Activated naive CD8-positive, alpha-beta T cell treated with anti-CD3 and anti-CD28 coated beads, Interleukin-2, amount 50 U/mL, for 24 hours (primary cell): Measurements from ENCODE around the gene LDLRAD4.

ENCODE experiments used
- ATAC-seq: fragments of 150-1000 bp; cut with Tn5 transposase; one replicate; pipeline ENCODE4 v1.10.0; 2021
- DNase-seq: peaks from one replicate; pipeline ENCODE4 v3.0.0; 2021
- H3K27ac Mint-ChIP-seq: one replicate; pipeline ENCODE4 v1.8.0; 2021; ENCODE audit warnings: mild to moderate bottlenecking, mixed read lengths
- H3K27me3 Mint-ChIP-seq: one replicate; pipeline ENCODE4 v1.8.0; 2021; ENCODE audit warnings: mixed read lengths
- H3K36me3 Mint-ChIP-seq: one replicate; pipeline ENCODE4 v1.8.0; 2021; ENCODE audit warnings: low read depth, mixed read lengths
- H3K4me1 Mint-ChIP-seq: one replicate; pipeline ENCODE4 v1.8.0; 2021; ENCODE audit warnings: mixed read lengths
- H3K4me3 Mint-ChIP-seq: one replicate; pipeline ENCODE4 v1.8.0; 2021; ENCODE audit warnings: mild to moderate bottlenecking, moderate library complexity, mixed read lengths
- H3K9me3 Mint-ChIP-seq: one replicate; pipeline ENCODE4 v1.8.0; 2021; ENCODE audit warnings: mixed read lengths

Gene LDLRAD4

DNA sequence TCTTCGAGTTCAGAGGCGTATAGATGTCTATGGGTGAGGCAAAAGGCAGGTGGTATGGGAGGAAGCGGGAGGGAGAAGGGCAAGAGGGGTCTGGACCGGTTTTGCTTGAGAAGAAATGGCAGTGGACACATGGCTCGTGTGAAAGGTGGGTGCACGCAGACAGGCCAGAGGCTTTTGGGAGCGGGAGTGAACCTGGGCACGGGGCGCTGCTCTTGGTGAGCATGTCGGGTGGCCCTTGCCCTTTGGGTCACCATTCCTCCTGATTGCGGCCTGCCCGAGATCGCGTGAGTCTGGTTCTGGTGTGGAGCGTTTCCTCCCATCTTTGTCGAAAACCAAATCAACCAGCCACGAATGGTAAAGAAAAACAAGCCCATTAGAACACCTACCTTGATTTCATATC lies 12.6 kb downstream of the LDLRAD4 start:
- H3K9me3 Mint-ChIP-seq = no peaks in the 10 kb centered on the region
- no peak for DNase-seq
- no peaks in the 10 kb centered on the region for H3K36me3 Mint-ChIP-seq
- no peak overlapping the region for H3K4me3 Mint-ChIP-seq
- no peak overlapping the region for H3K27ac Mint-ChIP-seq
- ATAC-seq = no peak
- H3K4me1 Mint-ChIP-seq = no peaks in the 10 kb centered on the region
- no peaks in the 10 kb centered on the region for H3K27me3 Mint-ChIP-seq

DNA sequence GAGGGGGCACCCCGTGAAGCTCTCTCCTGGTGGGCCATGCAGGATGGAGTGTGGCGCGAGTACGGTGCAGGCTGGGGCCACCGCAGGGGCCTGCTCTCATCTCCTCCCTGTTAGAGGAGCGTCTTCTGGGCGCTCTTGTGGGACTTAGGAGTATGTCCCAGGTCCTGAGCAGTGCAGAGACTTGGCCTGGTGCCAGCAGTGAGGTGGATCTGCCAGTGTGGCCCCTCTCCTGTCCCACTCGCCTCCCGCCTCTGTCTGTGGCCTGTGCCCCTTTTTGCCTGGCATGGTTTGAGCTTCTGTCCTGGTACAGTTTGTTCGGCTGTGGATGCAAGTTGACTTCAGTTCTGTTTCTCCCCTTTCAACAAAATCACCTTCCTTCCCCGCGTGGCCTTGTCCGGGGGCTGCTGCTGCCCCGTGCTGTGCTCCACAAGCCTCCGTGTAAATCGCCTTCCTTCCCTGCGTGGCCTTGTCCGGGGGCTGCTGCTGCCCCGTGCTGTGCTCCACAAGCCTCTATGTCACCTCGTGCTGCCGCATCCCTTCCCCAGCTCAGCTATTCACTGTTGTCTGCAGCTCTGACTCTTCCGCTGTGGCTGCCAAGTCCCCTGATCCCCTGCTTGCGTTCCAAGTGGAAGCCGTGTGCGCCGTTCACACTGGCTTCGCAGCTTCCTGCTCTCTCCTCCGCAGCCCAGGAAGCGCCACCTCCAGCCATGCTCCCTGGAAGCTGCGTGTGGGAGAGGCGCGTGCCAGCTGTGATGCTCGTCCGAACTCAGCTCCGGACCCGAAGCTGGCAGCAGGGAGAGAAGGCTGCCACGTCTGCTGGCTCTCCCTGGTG lies 13.7 kb downstream of the LDLRAD4 start:
- ATAC-seq (no peak), DNase-seq (no peak)
- no peaks in the 10 kb centered on the region for H3K36me3 Mint-ChIP-seq
- H3K27me3 Mint-ChIP-seq = no peaks in the 10 kb centered on the region
- H3K27ac Mint-ChIP-seq = no peak overlapping the region
- H3K4me1 Mint-ChIP-seq = no peaks in the 10 kb centered on the region
- H3K9me3 Mint-ChIP-seq = no peaks in the 10 kb centered on the region
- H3K4me3 Mint-ChIP-seq = no peak overlapping the region

GRCh38 chr18:13232971-13233786 lies 14.6 kb downstream of the LDLRAD4 start:
- DNase-seq (no peak), ATAC-seq (no peak)
- Mint-ChIP-seq H3K4me3 (no peak overlapping the region), H3K4me1 (no peaks in the 10 kb centered on the region), H3K27me3 (no peaks in the 10 kb centered on the region), H3K36me3 (no peaks in the 10 kb centered on the region), H3K9me3 (no peaks in the 10 kb centered on the region), H3K27ac (no peak overlapping the region)

DNA sequence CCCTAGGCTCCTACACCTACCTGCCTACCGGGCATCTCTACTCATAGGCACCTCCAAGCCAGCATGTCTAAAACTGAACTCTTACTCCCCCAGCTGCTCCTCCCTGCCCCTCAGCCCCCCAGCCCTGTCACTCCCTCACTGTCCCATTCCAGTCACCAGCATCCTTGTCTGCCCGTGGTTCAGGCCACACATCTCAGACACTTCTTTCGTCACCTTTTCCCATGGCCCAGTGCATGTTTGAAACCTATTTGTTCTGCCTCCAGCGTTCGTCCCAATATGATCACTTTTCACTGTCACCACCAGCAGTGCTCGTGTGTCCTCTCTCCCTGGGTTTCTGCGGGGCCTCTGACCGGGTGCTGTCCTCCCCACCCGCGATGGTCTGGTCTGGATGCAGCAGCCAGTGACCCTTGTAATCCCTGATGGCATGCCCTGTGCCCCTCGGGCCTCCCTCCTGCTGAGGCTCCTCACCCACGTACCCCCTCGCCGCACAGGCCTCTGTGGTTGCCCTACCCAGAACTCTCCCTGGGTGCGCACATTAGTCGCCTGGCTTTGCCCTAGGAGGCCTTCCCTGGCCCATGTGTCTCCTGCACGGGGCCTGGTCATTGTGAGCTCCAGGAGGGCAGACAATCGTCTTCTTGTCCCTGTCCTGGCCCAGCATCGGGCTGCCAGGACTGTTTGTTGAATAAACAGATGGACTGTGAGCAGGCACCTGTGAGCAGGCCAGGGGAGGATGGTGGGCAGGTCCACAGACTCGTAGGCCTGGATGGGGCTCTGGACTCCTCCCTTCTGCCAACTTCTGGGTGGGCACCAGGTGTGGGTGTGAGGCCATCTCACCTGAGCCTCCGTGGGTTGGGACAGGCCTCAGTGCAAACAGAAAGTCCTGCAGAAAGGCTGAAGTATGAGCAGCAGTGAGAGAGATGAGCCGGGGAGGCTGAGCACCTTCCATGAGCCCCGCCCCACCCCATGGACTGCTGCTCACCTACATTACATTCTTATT lies 15.5 kb downstream of the LDLRAD4 start:
- DNase-seq = no peak
- Mint-ChIP-seq H3K27ac (no peak overlapping the region), H3K9me3 (no peaks in the 10 kb centered on the region), H3K36me3 (no peaks in the 10 kb centered on the region), H3K4me1 (no peaks in the 10 kb centered on the region), H3K27me3 (no peaks in the 10 kb centered on the region), H3K4me3 (no peak overlapping the region)
- no peak for ATAC-seq

DNA sequence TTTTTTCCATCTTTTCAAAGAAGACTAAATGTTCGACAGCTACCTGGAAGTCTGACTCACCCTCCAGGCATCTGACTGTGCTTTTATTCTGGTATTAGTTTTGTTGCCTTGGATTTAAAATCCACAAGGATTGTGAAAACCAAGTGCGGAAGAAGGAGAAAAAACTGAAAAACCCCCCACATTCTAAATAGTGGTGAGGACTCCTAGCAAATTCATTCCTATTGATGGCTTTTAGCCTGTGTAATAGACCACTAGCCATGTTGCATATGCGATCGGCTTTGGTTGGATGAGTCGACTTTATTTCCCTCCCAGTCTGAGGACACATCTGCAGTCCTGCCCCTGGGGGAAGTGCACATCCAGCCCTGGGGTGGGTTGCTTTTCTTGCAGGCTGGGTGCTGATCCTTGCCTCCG lies 16.9 kb downstream of the LDLRAD4 start:
- H3K36me3 Mint-ChIP-seq = no peaks in the 10 kb centered on the region
- H3K27me3 Mint-ChIP-seq = no peaks in the 10 kb centered on the region
- no peak for ATAC-seq
- DNase-seq = no peak
- H3K27ac Mint-ChIP-seq = no peak overlapping the region
- no peaks in the 10 kb centered on the region for H3K9me3 Mint-ChIP-seq
- no peak overlapping the region for H3K4me3 Mint-ChIP-seq
- no peaks in the 10 kb centered on the region for H3K4me1 Mint-ChIP-seq

GRCh38 chr18:13235981-13236380 lies 17.4 kb downstream of the LDLRAD4 start:
- Mint-ChIP-seq H3K4me3 (no peak overlapping the region), H3K36me3 (no peaks in the 10 kb centered on the region), H3K27me3 (no peaks in the 10 kb centered on the region), H3K4me1 (no peaks in the 10 kb centered on the region), H3K9me3 (no peaks in the 10 kb centered on the region), H3K27ac (no peak overlapping the region)
- DNase-seq (no peak), ATAC-seq (no peak)

DNA sequence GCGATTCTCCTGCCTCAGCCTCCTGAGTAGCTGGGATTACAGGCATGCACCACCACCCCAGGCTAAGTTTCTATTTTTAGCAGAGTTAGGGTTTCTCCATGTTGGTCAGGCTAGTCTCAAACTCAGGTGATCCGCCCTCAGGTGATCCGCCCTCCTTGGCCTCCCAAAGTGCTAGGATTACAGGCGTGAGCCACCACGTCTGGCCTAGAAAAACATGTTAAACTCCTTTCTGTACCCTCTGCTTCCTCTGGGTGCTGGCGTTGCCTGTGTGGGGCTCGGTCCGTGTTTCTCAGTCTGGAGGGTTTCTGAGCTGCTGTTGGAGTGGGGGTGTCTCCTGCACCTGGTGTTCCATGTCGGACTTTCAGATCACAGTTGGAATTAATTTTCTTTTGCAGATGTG lies 17.9 kb downstream of the LDLRAD4 start:
- H3K27ac Mint-ChIP-seq = no peak overlapping the region
- no peaks in the 10 kb centered on the region for H3K27me3 Mint-ChIP-seq
- DNase-seq = no peak
- H3K4me1 Mint-ChIP-seq = no peaks in the 10 kb centered on the region
- no peaks in the 10 kb centered on the region for H3K9me3 Mint-ChIP-seq
- no peaks in the 10 kb centered on the region for H3K36me3 Mint-ChIP-seq
- no peak overlapping the region for H3K4me3 Mint-ChIP-seq
- no peak for ATAC-seq

DNA sequence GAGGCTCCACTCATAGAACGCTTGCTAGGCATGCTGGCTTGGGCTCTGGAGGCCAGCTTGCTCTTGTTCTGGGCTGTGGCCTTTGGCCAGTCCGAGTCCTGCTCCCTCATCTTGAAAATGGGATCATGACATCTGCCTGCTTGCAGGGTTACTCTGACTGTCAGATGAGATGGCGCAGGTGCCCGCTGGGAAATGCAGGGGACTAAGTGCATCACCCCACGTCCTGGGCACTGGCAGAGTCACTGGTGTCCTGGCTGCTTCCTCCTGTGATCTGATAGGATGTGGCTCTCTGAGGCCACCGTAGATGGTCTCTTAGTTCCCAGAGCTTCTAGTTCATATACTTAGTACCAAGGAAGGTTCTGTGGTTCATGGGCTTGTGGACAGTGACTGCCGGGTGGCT lies 18.5 kb downstream of the LDLRAD4 start:
- Mint-ChIP-seq H3K27ac (no peak overlapping the region), H3K4me3 (no peak overlapping the region), H3K27me3 (no peaks in the 10 kb centered on the region), H3K4me1 (no peaks in the 10 kb centered on the region), H3K9me3 (no peaks in the 10 kb centered on the region), H3K36me3 (no peaks in the 10 kb centered on the region)
- DNase-seq (no peak), ATAC-seq (no peak)

DNA sequence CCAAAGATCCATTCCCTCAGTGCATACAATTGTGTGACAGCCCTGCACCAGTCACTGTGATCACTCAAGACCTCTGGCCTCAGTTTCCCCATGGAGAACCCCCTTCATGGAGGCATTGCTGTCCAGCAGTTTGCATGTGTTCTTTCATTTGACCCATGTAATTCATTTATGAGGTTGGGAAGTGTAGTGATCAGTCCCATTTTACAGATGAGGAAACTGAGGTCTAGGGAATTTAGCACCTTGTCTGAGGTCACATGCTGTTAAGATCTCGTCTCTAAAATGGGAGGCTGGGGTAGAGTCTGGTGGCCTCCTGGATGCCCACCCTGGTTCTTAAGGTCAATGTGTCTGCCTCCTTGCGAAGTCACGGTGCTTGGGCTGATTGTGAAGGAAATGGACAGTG lies 19.1 kb downstream of the LDLRAD4 start:
- H3K27me3 Mint-ChIP-seq = no peaks in the 10 kb centered on the region
- H3K9me3 Mint-ChIP-seq = no peaks in the 10 kb centered on the region
- H3K4me3 Mint-ChIP-seq = no peak overlapping the region
- no peak for ATAC-seq
- H3K36me3 Mint-ChIP-seq = no peaks in the 10 kb centered on the region
- no peak for DNase-seq
- H3K4me1 Mint-ChIP-seq = no peaks in the 10 kb centered on the region
- H3K27ac Mint-ChIP-seq = no peak overlapping the region

GRCh38 chr18:13239171-13239956 lies 20.8 kb downstream of the LDLRAD4 start:
- H3K4me3 Mint-ChIP-seq = no peak overlapping the region
- no peak for DNase-seq
- H3K27me3 Mint-ChIP-seq = no peaks in the 10 kb centered on the region
- H3K36me3 Mint-ChIP-seq = no peaks in the 10 kb centered on the region
- H3K4me1 Mint-ChIP-seq = no peaks in the 10 kb centered on the region
- H3K9me3 Mint-ChIP-seq = peaks cover 4% of the 10 kb centered on the region
- H3K27ac Mint-ChIP-seq = no peak overlapping the region
- ATAC-seq = no peak

GRCh38 chr18:13240060-13240725 lies 21.6 kb downstream of the LDLRAD4 start:
- ATAC-seq (no peak), DNase-seq (no peak)
- no peaks in the 10 kb centered on the region for H3K36me3 Mint-ChIP-seq
- no peaks in the 10 kb centered on the region for H3K4me1 Mint-ChIP-seq
- no peak overlapping the region for H3K4me3 Mint-ChIP-seq
- H3K27me3 Mint-ChIP-seq = no peaks in the 10 kb centered on the region
- no peak overlapping the region for H3K27ac Mint-ChIP-seq
- peaks cover 5% of the 10 kb centered on the region for H3K9me3 Mint-ChIP-seq

DNA sequence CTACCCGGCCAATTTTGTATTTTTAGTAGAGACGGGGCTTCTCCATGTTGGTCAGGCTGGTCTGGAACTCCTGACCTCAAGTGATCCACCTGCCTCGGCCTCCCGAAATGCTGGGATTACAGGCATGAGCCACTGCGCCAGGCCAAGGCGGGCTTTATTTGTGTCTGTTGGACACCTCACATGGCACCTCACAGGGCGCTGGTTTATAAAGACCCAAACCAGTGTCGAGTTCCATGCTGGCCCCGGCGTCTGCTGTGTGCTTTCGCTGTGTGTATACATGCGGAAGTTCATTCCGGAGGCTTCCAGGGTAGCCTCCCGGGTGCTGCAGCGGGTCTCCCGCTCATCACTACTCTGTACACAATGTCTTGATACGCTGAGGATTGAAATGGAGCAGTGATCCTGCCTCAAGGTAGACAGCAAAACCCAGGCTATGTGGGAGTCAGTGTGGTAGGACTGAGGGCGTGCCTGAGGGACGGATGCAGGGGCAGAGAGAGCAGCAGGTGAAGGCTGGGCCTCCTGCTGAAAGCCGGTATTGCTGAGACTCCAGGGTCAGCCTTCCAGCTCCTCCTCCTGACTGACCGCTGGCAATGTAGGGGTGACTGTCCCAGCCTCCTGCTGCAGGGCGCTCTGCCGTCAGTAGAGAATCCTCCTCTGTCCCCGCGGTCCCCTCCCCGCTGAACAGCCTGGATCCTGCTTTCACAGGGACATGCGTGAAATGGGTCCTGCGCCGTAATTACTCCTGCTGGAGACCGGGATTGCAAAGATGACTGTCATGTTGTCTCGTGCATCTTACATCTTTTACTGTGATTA lies 22.7 kb downstream of the LDLRAD4 start:
- ATAC-seq (no peak), DNase-seq (no peak)
- H3K36me3 Mint-ChIP-seq = no peaks in the 10 kb centered on the region
- no peak overlapping the region for H3K27ac Mint-ChIP-seq
- no peaks in the 10 kb centered on the region for H3K27me3 Mint-ChIP-seq
- H3K9me3 Mint-ChIP-seq = peaks cover 5% of the 10 kb centered on the region
- H3K4me3 Mint-ChIP-seq = no peak overlapping the region
- H3K4me1 Mint-ChIP-seq = no peaks in the 10 kb centered on the region

- Mint-ChIP-seq H3K4me3 (no peak overlapping the region), H3K27ac (no peak overlapping the region), H3K27me3 (no peaks in the 10 kb centered on the region), H3K4me1 (no peaks in the 10 kb centered on the region), H3K36me3 (no peaks in the 10 kb centered on the region), H3K9me3 (peaks cover 5% of the 10 kb centered on the region)
- DNase-seq (no peak), ATAC-seq (no peak)
Measured at GRCh38 chr18:13241893-13242175, 23.3 kb downstream of the LDLRAD4 start.
